Neural cell (in vitro differentiated cells): ENCODE results near the gene UBE3B. TPM values are rescaled to one million over a fixed set of nuclear protein-coding genes. Genes with fewer than 3 reads are reported as not detected.
A peak's percentile ranks its signal among the peaks of the same experiment; 100 is the strongest.

ENCODE experiments used
- H2AFZ ChIP-seq: fragments of 200-600, 300-800 bp; sonication (generic), shearing (Covaris generic); 2 replicates; pipeline ENCODE4 v1.6.0; 2014; ENCODE audit warnings: low read depth, mild to moderate bottlenecking, antibody characterized with exemption, low read length, moderate library complexity
- H3F3A ChIP-seq: fragments of 200-600 bp; shearing (Covaris generic); 2 replicates; pipeline ENCODE4 v1.6.1; 2016; ENCODE audit warnings: mild to moderate bottlenecking, moderate library complexity, mixed read lengths, antibody characterized with exemption, low read length; ENCODE audit not compliant: insufficient read depth, poor library complexity, severe bottlenecking
- H3K27ac ChIP-seq: fragments of 200-600, 300-800 bp; sonication (generic), shearing (Covaris generic); 2 replicates; pipeline ENCODE4 v1.5.1; 2014; ENCODE audit warnings: mild to moderate bottlenecking, low read length, moderate library complexity
- H3K27me3 ChIP-seq: fragments of 300-800, 200-600 bp; sonication (generic), shearing (Covaris generic); 2 replicates; pipeline ENCODE4 v1.6.0; 2014; ENCODE audit warnings: mild to moderate bottlenecking, low read depth, low read length, moderate library complexity; ENCODE audit not compliant: insufficient read depth
- H3K36me3 ChIP-seq: fragments of 300-800, 200-600 bp; sonication (generic), shearing (Covaris generic); 2 replicates; pipeline ENCODE4 v1.5.1; 2014; ENCODE audit warnings: mild to moderate bottlenecking, antibody characterized with exemption, low read length, moderate library complexity; ENCODE audit not compliant: insufficient read depth
- H3K4me2 ChIP-seq: fragments of 300-800, 200-600 bp; sonication (generic), shearing (Covaris generic); 2 replicates; pipeline ENCODE4 v1.6.0; 2014; ENCODE audit warnings: mild to moderate bottlenecking, low read length
- H3K4me3 ChIP-seq: fragments of 300-800, 200-600 bp; sonication (generic), shearing (Covaris generic); 2 replicates; pipeline ENCODE4 v1.5.1; 2014; ENCODE audit warnings: mild to moderate bottlenecking, low read length, moderate library complexity
- H3K79me2 ChIP-seq: fragments of 200-600 bp; shearing (Covaris generic); replicated peaks from 2 replicates; pipeline ENCODE4 v1.6.0; 2014; ENCODE audit warnings: mild to moderate bottlenecking, low read length, moderate library complexity; ENCODE audit not compliant: insufficient read depth
- H3K9ac ChIP-seq: fragments of 300-800, 200-600 bp; sonication (generic), shearing (Covaris generic); 2 replicates; pipeline ENCODE4 v1.6.1; 2016; ENCODE audit warnings: mild to moderate bottlenecking, low read length, mixed read lengths
- H3K9me2 ChIP-seq: fragments of 200-600 bp; shearing (Covaris generic); 2 replicates; pipeline ENCODE4 v1.6.1; 2016; ENCODE audit warnings: mild to moderate bottlenecking, low read length, mixed read lengths; ENCODE audit not compliant: insufficient read depth
- H3K9me3 ChIP-seq: fragments of 200-600, 300-800 bp; sonication (generic), shearing (Covaris generic); 2 replicates; pipeline ENCODE4 v1.6.1; 2016; ENCODE audit warnings: mild to moderate bottlenecking, mixed run types, low read length, moderate library complexity, mixed read lengths
- H4K20me1 ChIP-seq: fragments of 200-600 bp; shearing (Covaris generic); 2 replicates; pipeline ENCODE4 v1.6.1; 2016; ENCODE audit warnings: mild to moderate bottlenecking, mixed run types; ENCODE audit not compliant: insufficient read depth
- EP300 ChIP-seq: fragments of 450-650 bp; conservative IDR thresholded peaks from 2 replicates; pipeline ENCODE4 v1.6.1; 2014; ENCODE audit warnings: antibody characterized with exemption, mild to moderate bottlenecking, moderate library complexity; ENCODE audit not compliant: poor library complexity, severe bottlenecking
- EZH2 ChIP-seq: fragments of 200-600, 300-800 bp; shearing (Covaris generic), sonication (generic); IDR thresholded peaks from 2 replicates; pipeline ENCODE4 v1.6.1; 2014; ENCODE audit warnings: antibody characterized with exemption, low read length, borderline replicate concordance, mild to moderate bottlenecking; ENCODE audit not compliant: insufficient read depth, poor library complexity, severe bottlenecking
- MXI1 ChIP-seq: fragments of 450-650 bp; conservative IDR thresholded peaks from 2 replicates; pipeline ENCODE4 v1.6.1; 2014; ENCODE audit warnings: antibody characterized with exemption, mild to moderate bottlenecking; ENCODE audit not compliant: poor library complexity, severe bottlenecking
- POLR2AphosphoS5 ChIP-seq: IDR thresholded peaks from 2 replicates; pipeline ENCODE4 v1.6.1; 2012
- RAD21 ChIP-seq: fragments of 450-650 bp; conservative IDR thresholded peaks from 2 replicates; pipeline ENCODE4 v1.6.1; 2014; ENCODE audit warnings: antibody characterized with exemption, mild to moderate bottlenecking, moderate library complexity
- SMC3 ChIP-seq: fragments of 450-650 bp; conservative IDR thresholded peaks from 2 replicates; pipeline ENCODE4 v1.6.1; 2014; ENCODE audit warnings: antibody characterized with exemption, mild to moderate bottlenecking, moderate library complexity; ENCODE audit not compliant: poor library complexity
- TAF1 ChIP-seq: IDR thresholded peaks from 2 replicates; pipeline ENCODE4 v1.6.1; 2012; ENCODE audit warnings: low read depth
- polyA plus RNA-seq: library from polyadenylated mRNA; depleted of rRNA; stranded (reverse); fragments of >200 nt; gene quantifications from 2 replicates; pipeline ENCODE4 v1.2.3, GENCODE V29; 2014
- TF ChIP-seq, protein P1 (sequence below): IDR thresholded peaks from 2 replicates; pipeline ENCODE4 v1.6.1; 2012; ENCODE audit warnings: borderline replicate concordance
- TF ChIP-seq, protein P2 (sequence below): fragments of 450-650 bp; IDR thresholded peaks from 2 replicates; pipeline ENCODE4 v1.5.1; 2014; ENCODE audit warnings: antibody characterized with exemption, mild to moderate bottlenecking, moderate library complexity; ENCODE audit not compliant: poor library complexity, severe bottlenecking

The UBE3B gene
- polyA plus RNA-seq, 1 donor from 2014 or later: 21.7 TPM

DNA sequence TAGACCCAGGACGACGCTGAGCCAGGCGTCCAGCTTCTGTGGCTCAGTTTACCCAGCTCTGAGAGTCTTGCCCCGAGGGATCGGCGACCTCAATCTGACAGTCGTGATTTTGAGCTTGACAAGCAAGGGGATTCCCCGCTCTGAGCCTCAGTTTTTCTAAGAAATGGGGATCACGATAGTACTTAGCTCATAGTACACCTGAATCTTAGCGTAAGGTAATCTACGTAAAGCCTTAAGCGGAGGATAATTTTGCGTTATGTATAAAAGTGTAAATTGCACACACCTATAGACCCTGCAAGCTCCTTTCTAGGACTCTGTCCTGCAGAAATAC lies 96.4 kb downstream of the UBE3B start:
- peak overlapping the region; percentile 94 for H3K9ac ChIP-seq
- peak overlapping the region; percentile 98 for H3K4me2 ChIP-seq
- no peaks in the 10 kb centered on the region for H3K27me3 ChIP-seq
- H4K20me1 ChIP-seq: no peaks in the 10 kb centered on the region
- no peaks in the 10 kb centered on the region for H3F3A ChIP-seq
- H3K36me3 ChIP-seq: no peaks in the 10 kb centered on the region
- H3K27ac ChIP-seq: peak overlapping the region; percentile 58
- peak overlapping the region; percentile 53 for H2AFZ ChIP-seq
- TF ChIP-seq SMC3 (peak; percentile 20), EZH2 (no peak), EP300 (no peak), RAD21 (no peak)
- TF ChIP-seq, protein P1, sequence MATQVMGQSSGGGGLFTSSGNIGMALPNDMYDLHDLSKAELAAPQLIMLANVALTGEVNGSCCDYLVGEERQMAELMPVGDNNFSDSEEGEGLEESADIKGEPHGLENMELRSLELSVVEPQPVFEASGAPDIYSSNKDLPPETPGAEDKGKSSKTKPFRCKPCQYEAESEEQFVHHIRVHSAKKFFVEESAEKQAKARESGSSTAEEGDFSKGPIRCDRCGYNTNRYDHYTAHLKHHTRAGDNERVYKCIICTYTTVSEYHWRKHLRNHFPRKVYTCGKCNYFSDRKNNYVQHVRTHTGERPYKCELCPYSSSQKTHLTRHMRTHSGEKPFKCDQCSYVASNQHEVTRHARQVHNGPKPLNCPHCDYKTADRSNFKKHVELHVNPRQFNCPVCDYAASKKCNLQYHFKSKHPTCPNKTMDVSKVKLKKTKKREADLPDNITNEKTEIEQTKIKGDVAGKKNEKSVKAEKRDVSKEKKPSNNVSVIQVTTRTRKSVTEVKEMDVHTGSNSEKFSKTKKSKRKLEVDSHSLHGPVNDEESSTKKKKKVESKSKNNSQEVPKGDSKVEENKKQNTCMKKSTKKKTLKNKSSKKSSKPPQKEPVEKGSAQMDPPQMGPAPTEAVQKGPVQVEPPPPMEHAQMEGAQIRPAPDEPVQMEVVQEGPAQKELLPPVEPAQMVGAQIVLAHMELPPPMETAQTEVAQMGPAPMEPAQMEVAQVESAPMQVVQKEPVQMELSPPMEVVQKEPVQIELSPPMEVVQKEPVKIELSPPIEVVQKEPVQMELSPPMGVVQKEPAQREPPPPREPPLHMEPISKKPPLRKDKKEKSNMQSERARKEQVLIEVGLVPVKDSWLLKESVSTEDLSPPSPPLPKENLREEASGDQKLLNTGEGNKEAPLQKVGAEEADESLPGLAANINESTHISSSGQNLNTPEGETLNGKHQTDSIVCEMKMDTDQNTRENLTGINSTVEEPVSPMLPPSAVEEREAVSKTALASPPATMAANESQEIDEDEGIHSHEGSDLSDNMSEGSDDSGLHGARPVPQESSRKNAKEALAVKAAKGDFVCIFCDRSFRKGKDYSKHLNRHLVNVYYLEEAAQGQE: no peak
- no peaks in the 10 kb centered on the region for H3K9me3 ChIP-seq
- peaks cover 24% of the 10 kb centered on the region for H3K79me2 ChIP-seq
- H3K9me2 ChIP-seq: no peaks in the 10 kb centered on the region
- H3K4me3 ChIP-seq: peak overlapping the region; percentile 90

DNA sequence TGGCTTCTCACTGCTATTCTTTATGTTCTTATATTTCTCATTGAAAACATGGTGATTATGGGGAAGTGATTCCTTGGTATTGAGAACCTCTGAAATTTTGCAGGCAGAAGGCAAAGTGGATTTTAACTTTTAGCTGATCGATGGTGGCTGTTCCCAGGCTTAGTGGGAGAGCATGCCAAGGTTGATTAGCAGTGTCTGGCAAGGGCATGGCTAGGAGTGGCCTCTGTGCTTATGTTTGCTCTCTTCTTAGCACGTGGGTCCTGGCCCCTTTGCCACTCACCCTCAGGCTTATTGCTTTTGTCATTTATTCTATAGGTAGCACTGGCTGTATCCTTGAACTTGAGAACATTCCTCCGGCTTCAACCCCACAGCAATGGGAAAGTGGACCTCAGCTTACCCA lies 98.2 kb downstream of the UBE3B start:
- Histone ChIP-seq H3K27me3 (no peaks in the 10 kb centered on the region), H3K4me3 (no peak overlapping the region), H3K36me3 (no peaks in the 10 kb centered on the region), H3K9me2 (no peaks in the 10 kb centered on the region), H3F3A (no peaks in the 10 kb centered on the region), H3K4me2 (no peak overlapping the region), H3K27ac (no peak overlapping the region), H3K9ac (no peak overlapping the region), H3K9me3 (no peaks in the 10 kb centered on the region), H4K20me1 (no peaks in the 10 kb centered on the region), H3K79me2 (peaks cover 24% of the 10 kb centered on the region), H2AFZ (no peak overlapping the region)
- TF ChIP-seq, protein P1: no peak
- TF ChIP-seq EP300 (no peak), TAF1 (no peak), SMC3 (no peak), EZH2 (no peak), RAD21 (no peak), POLR2AphosphoS5 (no peak), MXI1 (no peak)
- TF ChIP-seq, protein P2, sequence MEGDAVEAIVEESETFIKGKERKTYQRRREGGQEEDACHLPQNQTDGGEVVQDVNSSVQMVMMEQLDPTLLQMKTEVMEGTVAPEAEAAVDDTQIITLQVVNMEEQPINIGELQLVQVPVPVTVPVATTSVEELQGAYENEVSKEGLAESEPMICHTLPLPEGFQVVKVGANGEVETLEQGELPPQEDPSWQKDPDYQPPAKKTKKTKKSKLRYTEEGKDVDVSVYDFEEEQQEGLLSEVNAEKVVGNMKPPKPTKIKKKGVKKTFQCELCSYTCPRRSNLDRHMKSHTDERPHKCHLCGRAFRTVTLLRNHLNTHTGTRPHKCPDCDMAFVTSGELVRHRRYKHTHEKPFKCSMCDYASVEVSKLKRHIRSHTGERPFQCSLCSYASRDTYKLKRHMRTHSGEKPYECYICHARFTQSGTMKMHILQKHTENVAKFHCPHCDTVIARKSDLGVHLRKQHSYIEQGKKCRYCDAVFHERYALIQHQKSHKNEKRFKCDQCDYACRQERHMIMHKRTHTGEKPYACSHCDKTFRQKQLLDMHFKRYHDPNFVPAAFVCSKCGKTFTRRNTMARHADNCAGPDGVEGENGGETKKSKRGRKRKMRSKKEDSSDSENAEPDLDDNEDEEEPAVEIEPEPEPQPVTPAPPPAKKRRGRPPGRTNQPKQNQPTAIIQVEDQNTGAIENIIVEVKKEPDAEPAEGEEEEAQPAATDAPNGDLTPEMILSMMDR: no peak
